ENCODE results near the gene SAMD3. TPM values are rescaled to one million over a fixed set of nuclear protein-coding genes. Genes with fewer than 3 reads are reported as not detected.

SAMD3 gene
- total RNA-seq, 1 experiment from 2014 or later, result 1.5 TPM

DNA sequence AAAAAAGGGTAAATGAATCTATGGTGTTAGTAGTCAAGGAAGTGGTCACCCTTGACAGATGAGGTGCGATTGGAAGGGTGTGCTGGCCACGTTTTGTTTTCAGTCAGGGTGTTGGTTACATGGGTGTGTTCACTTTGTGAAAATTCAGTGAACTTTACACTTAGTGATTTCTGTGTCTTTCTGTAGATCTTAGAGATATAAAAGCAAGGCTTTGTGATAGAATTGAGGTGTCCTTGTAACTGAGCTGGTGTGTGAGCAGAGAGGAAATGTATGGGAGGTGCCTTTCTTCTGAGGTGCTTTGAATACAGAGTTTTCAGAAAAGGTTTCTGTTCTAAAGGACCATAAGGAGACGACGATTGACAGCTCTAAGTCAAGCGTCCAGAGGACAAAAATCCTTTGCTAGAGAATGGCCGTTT, 90.5 kb downstream of the SAMD3 start:
- H3K9me3 Mint-ChIP-seq (ENCODE audit: unreplicated experiment), result no peaks in the 10 kb centered on the region
- no peak overlapping the region for H3K4me3 Mint-ChIP-seq (ENCODE audit: unreplicated experiment)
- TF ChIP-seq CTCF (IDR thresholded peaks at IDR 0.05; ENCODE audit: insufficient read depth in 1 of 2, low read depth in 1 of 2, low read length in 1 of 2, severe bottlenecking in 1 of 2, unreplicated experiment in 1 of 2), result no peak
- Histone ChIP-seq H3K27me3 (replicated peaks; ENCODE audit: control insufficient read depth, insufficient read depth, low read length) (no peaks in the 10 kb centered on the region), H3K9me3 (no peaks in the 10 kb centered on the region), H3K4me1 (no peaks in the 10 kb centered on the region), H3K36me3 (ENCODE audit: control insufficient read depth, insufficient read depth, low read length) (no peaks in the 10 kb centered on the region), H3K4me3 (ENCODE audit: low read depth, low read length) (no peak overlapping the region)
- H3K36me3 Mint-ChIP-seq (ENCODE audit: insufficient read depth, unreplicated experiment), result no peaks in the 10 kb centered on the region
- no peaks in the 10 kb centered on the region for H3K4me1 Mint-ChIP-seq (ENCODE audit: low read depth, unreplicated experiment)
- no peaks in the 10 kb centered on the region for H3K27me3 Mint-ChIP-seq (ENCODE audit: insufficient read depth, unreplicated experiment)
- BruUV-seq (replicated peaks), result no TSS peak
- ChIA-PET POLR2A (no interaction called here), CTCF (no interaction called here)
- H3K27ac Mint-ChIP-seq (ENCODE audit: unreplicated experiment), result no peak overlapping the region
- no peak for DNase-seq
- intact Hi-C loops (cut with micrococcal nuclease; ENCODE audit: unreplicated experiment), result no loop called here

- intact Hi-C loops (cut with micrococcal nuclease; ENCODE audit: unreplicated experiment), result no loop called here
- POLR2A ChIA-PET, result no interaction called here
- H3K4me3 Mint-ChIP-seq (ENCODE audit: unreplicated experiment), result no peak overlapping the region
These were observed 92.9 kb downstream of the SAMD3 start for GRCh38 chr6:130129762-130130246.

DNA sequence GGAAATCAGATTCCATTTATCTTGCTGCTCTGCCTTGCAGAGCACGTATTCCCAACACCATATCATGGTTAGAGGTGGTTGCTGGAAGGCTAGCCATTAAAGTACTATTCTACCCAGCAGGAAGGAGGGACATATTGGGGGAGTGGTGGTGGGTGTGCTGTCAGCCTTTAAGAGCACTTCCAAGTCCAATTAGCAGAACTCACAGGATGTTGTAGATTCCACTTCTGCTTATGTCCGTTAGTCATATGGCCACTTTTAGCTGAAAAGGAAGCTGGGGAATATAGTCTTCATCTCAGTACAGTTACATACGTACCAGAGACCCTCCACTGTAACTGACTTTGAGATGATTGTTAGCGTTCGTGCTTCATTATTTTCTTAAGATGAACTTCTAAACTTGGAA, 94.4 kb downstream of the SAMD3 start:
- no peaks in the 10 kb centered on the region for H3K9me3 ChIP-seq
- H3K27me3 ChIP-seq (replicated peaks; ENCODE audit: control insufficient read depth, insufficient read depth, low read length), result no peaks in the 10 kb centered on the region
- no peak for DNase-seq
- Mint-ChIP-seq H3K27me3 (ENCODE audit: insufficient read depth, unreplicated experiment) (no peaks in the 10 kb centered on the region), H3K27ac (ENCODE audit: unreplicated experiment) (no peak overlapping the region), H3K36me3 (ENCODE audit: insufficient read depth, unreplicated experiment) (peaks cover 6% of the 10 kb centered on the region), H3K9me3 (ENCODE audit: unreplicated experiment) (no peaks in the 10 kb centered on the region), H3K4me3 (ENCODE audit: unreplicated experiment) (no peak overlapping the region), H3K4me1 (ENCODE audit: low read depth, unreplicated experiment) (no peaks in the 10 kb centered on the region)
- BruUV-seq (replicated peaks), result no TSS peak
- CTCF ChIA-PET, result no interaction called here
- TF ChIP-seq CTCF (IDR thresholded peaks at IDR 0.05; ENCODE audit: insufficient read depth in 1 of 2, low read depth in 1 of 2, low read length in 1 of 2, severe bottlenecking in 1 of 2, unreplicated experiment in 1 of 2), result no peak
- H3K4me1 ChIP-seq, result no peaks in the 10 kb centered on the region
- POLR2A ChIA-PET, result no interaction called here
- intact Hi-C loops (cut with micrococcal nuclease; ENCODE audit: unreplicated experiment), result no loop called here
- H3K36me3 ChIP-seq (ENCODE audit: control insufficient read depth, insufficient read depth, low read length), result no peaks in the 10 kb centered on the region
- H3K4me3 ChIP-seq (ENCODE audit: low read depth, low read length), result no peak overlapping the region

More at GRCh38 chr6:130129762-130130246, 92.9 kb downstream of the SAMD3 start:
- Mint-ChIP-seq H3K27ac (ENCODE audit: unreplicated experiment) (no peak overlapping the region), H3K27me3 (ENCODE audit: insufficient read depth, unreplicated experiment) (no peaks in the 10 kb centered on the region), H3K4me1 (ENCODE audit: low read depth, unreplicated experiment) (no peaks in the 10 kb centered on the region), H3K36me3 (ENCODE audit: insufficient read depth, unreplicated experiment) (no peaks in the 10 kb centered on the region), H3K9me3 (ENCODE audit: unreplicated experiment) (no peaks in the 10 kb centered on the region)
- Histone ChIP-seq H3K9me3 (no peaks in the 10 kb centered on the region), H3K4me1 (no peaks in the 10 kb centered on the region), H3K4me3 (ENCODE audit: low read depth, low read length) (no peak overlapping the region), H3K36me3 (ENCODE audit: control insufficient read depth, insufficient read depth, low read length) (no peaks in the 10 kb centered on the region), H3K27me3 (replicated peaks; ENCODE audit: control insufficient read depth, insufficient read depth, low read length) (no peaks in the 10 kb centered on the region)
- TF ChIP-seq CTCF (IDR thresholded peaks at IDR 0.05; ENCODE audit: insufficient read depth in 1 of 2, low read depth in 1 of 2, low read length in 1 of 2, severe bottlenecking in 1 of 2, unreplicated experiment in 1 of 2), result no peak
- CTCF ChIA-PET, result no interaction called here
- BruUV-seq (replicated peaks), result no TSS peak
- DNase-seq, result no peak
